Mesodermal cell (in vitro differentiated cells): ENCODE results near the gene HINT1.
"Not testable (repeated sequence)": the region's sequence is repeated elsewhere in the genome, so short reads cannot be mapped to it uniquely, and the experiment has no call there.

ENCODE experiments used
- H3K27ac ChIP-seq: 2 replicates; pipeline ENCODE4 v1.7.0; 2013; ENCODE audit warnings: mild to moderate bottlenecking, low read depth, low read length, moderate library complexity; ENCODE audit not compliant: severe bottlenecking
- H3K36me3 ChIP-seq: 2 replicates; pipeline ENCODE4 v1.7.1; 2013; ENCODE audit warnings: mild to moderate bottlenecking, low read length, moderate library complexity; ENCODE audit not compliant: control insufficient read depth, insufficient read depth
- H3K4me1 ChIP-seq: one replicate; pipeline ENCODE4 v1.7.1; 2013; ENCODE audit warnings: mild to moderate bottlenecking, low read length; ENCODE audit not compliant: insufficient read depth, control insufficient read depth, poor library complexity, severe bottlenecking
- H3K4me3 ChIP-seq: 2 replicates; pipeline ENCODE4 v1.7.0; 2013; ENCODE audit warnings: low read length, control low read depth, mild to moderate bottlenecking; ENCODE audit not compliant: insufficient read depth, poor library complexity, severe bottlenecking; ENCODE audit errors: extremely low read depth
- H3K9me3 ChIP-seq: 2 replicates; pipeline ENCODE4 v1.7.1; 2013; ENCODE audit warnings: mild to moderate bottlenecking, low read length, moderate library complexity; ENCODE audit not compliant: control insufficient read depth
- WGBS, 2 experiments: methylation state at CpG; one replicate each; pipeline ENCODE4 v1.1.5; 2013; ENCODE audit warnings: missing lambda C conversion rate in 2 of 2; ENCODE audit not compliant: insufficient coverage in 2 of 2; 5-methylcytosine and 5-hydroxymethylcytosine counted together

Gene HINT1

GRCh38 chr5:131150408-131150807, 14.6 kb downstream of the HINT1 start:
- Histone ChIP-seq H3K36me3 (peaks cover 2% of the 10 kb centered on the region), H3K27ac (no peak overlapping the region), H3K4me3 (no peak overlapping the region), H3K4me1 (no peaks in the 10 kb centered on the region), H3K9me3 (no peaks in the 10 kb centered on the region)
- WGBS, 2 experiments: 94 to 98% methylated on average over 6 to 7 of the region's 7 CpGs

- 71 to 89% methylated on average over 1 of the region's 2 CpGs for WGBS, 2 experiments
- Histone ChIP-seq H3K27ac (no peak overlapping the region), H3K4me3 (no peak overlapping the region), H3K9me3 (no peaks in the 10 kb centered on the region), H3K4me1 (no peaks in the 10 kb centered on the region), H3K36me3 (no peaks in the 10 kb centered on the region)
Observed at GRCh38 chr5:131148835-131149234, 16.2 kb downstream of the HINT1 start.

GRCh38 chr5:131147258-131147657, 17.8 kb downstream of the HINT1 start:
- H3K36me3 ChIP-seq: no peaks in the 10 kb centered on the region
- no peak overlapping the region for H3K27ac ChIP-seq
- H3K4me1 ChIP-seq: no peaks in the 10 kb centered on the region
- no peaks in the 10 kb centered on the region for H3K9me3 ChIP-seq
- H3K4me3 ChIP-seq: no peak overlapping the region

- Histone ChIP-seq H3K4me3 (no peak overlapping the region), H3K9me3 (no peaks in the 10 kb centered on the region), H3K36me3 (no peaks in the 10 kb centered on the region), H3K27ac (no peak overlapping the region), H3K4me1 (no peaks in the 10 kb centered on the region)
- 100% methylated on average over 1 of the region's 3 CpGs; no CpG with 5 or more reads in 1 of the 2 experiments for WGBS, 2 experiments
Observed at GRCh38 chr5:131142970-131143617, 22.0 kb downstream of the HINT1 start.

GRCh38 chr5:131139321-131139720, 25.7 kb downstream of the HINT1 start:
- Histone ChIP-seq H3K9me3 (no peaks in the 10 kb centered on the region), H3K4me1 (no peaks in the 10 kb centered on the region), H3K27ac (no peak overlapping the region), H3K4me3 (no peak overlapping the region), H3K36me3 (no peaks in the 10 kb centered on the region)
- 60% methylated on average over 1 of the region's 2 CpGs; no CpG with 5 or more reads in 1 of the 2 experiments for WGBS, 2 experiments

- WGBS, 2 experiments: 84 to 87% methylated on average over 4 to 5 of the region's 5 CpGs
- H3K4me1 ChIP-seq, H3K27ac ChIP-seq, H3K4me3 ChIP-seq, H3K9me3 ChIP-seq, H3K36me3 ChIP-seq: not testable (repeated sequence)
Observed at GRCh38 chr5:131138406-131138805, 26.6 kb downstream of the HINT1 start.

- not testable (repeated sequence) for H3K4me3 ChIP-seq, H3K9me3 ChIP-seq, H3K27ac ChIP-seq, H3K36me3 ChIP-seq, H3K4me1 ChIP-seq
- WGBS, 2 experiments: no CpG with 5 or more reads among the region's 2 CpGs
Observed at GRCh38 chr5:131133091-131133490, 32.0 kb downstream of the HINT1 start.

GRCh38 chr5:131129306-131129705, 35.8 kb downstream of the HINT1 start:
- WGBS, 2 experiments: no CpG with 5 or more reads among the region's 4 CpGs

GRCh38 chr5:131127244-131127643, 37.8 kb downstream of the HINT1 start:
- H3K36me3 ChIP-seq, H3K9me3 ChIP-seq, H3K4me1 ChIP-seq, H3K27ac ChIP-seq, H3K4me3 ChIP-seq: not testable (repeated sequence)
- WGBS, 2 experiments: 92% methylated on average over 2 of the region's 2 CpGs; no CpG with 5 or more reads in 1 of the 2 experiments

More at GRCh38 chr5:131129306-131129705, 35.8 kb downstream of the HINT1 start:
- no peak overlapping the region for H3K4me3 ChIP-seq
- no peaks in the 10 kb centered on the region for H3K4me1 ChIP-seq
- no peak overlapping the region for H3K27ac ChIP-seq
- peaks cover 5% of the 10 kb centered on the region for H3K9me3 ChIP-seq
- H3K36me3 ChIP-seq: no peaks in the 10 kb centered on the region

- H3K27ac ChIP-seq: no peak overlapping the region
- H3K4me3 ChIP-seq: no peak overlapping the region
- 88 to 90% methylated on average over 1 of the region's 2 CpGs for WGBS, 2 experiments
- H3K36me3 ChIP-seq: no peaks in the 10 kb centered on the region
- H3K9me3 ChIP-seq: no peaks in the 10 kb centered on the region
- H3K4me1 ChIP-seq: no peaks in the 10 kb centered on the region
Observed at GRCh38 chr5:131114754-131115153, 50.3 kb downstream of the HINT1 start.

- H3K27ac ChIP-seq: no peak overlapping the region
- no peaks in the 10 kb centered on the region for H3K4me1 ChIP-seq
- H3K9me3 ChIP-seq: no peaks in the 10 kb centered on the region
- WGBS, 2 experiments: 86 to 92% methylated on average over 8 to 11 of the region's 13 CpGs
- H3K4me3 ChIP-seq: no peak overlapping the region
- H3K36me3 ChIP-seq: no peaks in the 10 kb centered on the region
Observed at GRCh38 chr5:131112424-131112823, 52.6 kb downstream of the HINT1 start.
